NOMO-1 treated with dmso at 0.1 percent for 144 hours (cell line): Measurements from ENCODE around the gene ASIC5.
A peak's percentile ranks its signal among the peaks of the same experiment; 100 is the strongest.

ENCODE experiments used
- DNase-seq: peaks from one replicate; lab custom pipeline; 2025; ENCODE audit not compliant: unreplicated experiment; lab: John Stamatoyannopoulos, UW

Gene ASIC5

DNA sequence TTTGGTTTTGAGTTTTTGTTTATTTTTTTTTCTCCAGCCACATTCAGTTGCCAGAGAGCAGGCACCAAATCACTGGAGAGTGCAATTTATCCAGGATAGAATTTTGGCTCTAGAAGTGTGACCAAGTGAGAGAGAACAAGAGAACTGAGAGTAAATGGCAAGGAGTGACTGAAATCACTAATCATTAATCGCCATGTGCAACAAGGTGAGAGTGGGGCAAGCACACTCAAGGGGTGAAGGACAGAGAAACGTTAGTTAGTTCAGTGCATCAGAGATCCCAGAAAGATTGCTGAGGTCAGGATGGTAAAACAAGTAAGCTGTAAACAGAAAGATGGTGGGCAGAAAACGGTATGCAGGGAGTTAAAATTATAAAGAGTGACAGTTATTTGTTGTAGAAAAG lies 17.8 kb upstream of the ASIC5 start:
- DNase-seq: no peak

DNA sequence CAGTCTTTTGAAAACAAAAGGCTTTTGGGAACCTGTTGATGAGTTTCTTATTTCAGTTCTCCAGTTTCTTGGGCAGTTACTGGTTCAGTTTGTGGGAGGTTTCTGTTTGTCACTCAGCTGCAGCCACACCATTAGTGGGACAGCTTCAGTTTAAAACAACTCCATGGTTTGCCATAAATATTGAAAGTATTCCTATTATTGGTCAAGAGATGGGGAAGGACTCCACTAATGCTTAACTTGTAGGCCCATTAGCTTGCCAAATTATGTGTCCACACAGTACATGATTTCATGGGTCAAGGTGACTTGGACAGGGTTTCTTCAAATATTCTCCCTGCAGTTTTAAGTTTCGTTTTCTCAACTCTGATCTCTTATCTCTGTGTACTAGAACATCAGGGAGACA lies 15.5 kb upstream of the ASIC5 start:
- DNase-seq: no peak

DNA sequence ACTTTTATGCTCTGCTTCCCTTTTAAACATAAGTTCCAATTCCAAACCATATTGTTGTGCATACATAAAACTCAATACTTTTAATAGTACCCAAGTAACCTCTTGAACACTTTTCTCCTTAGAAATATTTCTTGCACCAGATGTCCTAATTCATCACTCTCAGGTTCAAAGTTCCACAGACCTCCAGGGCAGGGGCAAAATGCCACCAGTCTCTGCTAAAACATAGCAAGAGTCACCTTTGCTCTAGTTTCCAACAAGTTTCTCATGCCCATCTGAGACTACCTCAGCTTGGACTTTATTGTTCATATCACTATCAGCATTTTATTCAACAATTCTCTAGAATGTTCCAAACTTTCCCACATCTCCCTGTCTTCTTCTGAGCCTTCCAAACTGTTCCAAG lies 13.7 kb upstream of the ASIC5 start:
- no peak for DNase-seq

DNA sequence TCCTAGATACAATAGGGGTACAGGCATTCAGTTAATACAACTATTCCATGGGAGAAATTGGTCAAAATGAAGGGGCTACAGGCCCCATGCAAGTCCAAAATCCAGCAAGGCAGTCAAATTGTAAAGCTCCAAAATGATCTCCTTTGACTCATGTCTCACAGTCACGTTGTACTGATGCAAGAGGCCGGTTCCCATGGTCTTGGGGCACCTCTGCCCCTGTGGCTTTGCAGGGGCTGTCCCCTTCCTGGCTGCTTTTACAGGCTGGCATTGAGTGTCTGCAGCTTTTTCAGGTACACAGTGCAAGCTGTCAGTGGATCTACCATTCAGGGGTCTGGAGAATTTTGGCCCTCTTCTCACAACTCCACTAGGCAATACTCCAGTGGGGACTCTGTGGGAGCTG lies 12.5 kb upstream of the ASIC5 start:
- DNase-seq: no peak

DNA sequence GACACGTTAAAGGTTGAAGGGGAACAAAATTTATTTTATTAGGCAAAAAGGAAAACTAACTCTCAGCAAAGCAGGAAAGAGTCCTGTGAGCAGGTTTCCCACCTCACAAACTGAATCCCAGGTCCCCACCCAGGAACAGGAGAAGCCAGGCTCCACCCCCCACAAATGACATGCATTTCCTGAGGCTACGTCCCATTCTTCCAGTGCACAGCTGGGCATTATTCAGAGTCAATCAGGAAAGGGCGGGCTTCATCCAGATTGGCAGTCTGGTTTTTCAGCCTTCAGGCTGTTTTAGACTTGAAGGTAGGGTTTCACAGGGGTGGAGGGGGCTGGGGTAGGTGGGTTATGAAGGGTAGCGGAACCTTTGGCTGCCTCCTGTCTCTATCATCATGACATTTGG lies 11.9 kb upstream of the ASIC5 start:
- no peak for DNase-seq

DNA sequence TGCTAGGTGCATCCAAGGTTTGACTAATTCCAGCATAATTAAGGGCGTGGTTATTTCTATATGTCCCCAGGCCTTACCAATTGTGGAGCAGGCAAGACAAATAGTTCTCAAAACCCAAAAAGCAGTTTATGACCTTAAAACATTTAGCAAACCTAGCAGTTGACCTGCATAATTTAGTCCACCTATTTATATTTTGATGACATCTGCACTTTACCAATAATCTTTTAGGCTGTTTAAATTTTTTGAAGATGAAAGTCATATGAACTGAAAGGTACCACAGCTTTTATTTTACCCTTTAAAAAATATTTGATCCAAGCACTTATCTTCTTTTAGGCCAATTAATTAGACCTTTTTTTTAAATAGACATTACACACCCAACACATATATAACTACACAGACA lies 9.8 kb upstream of the ASIC5 start:
- no peak for DNase-seq

DNA sequence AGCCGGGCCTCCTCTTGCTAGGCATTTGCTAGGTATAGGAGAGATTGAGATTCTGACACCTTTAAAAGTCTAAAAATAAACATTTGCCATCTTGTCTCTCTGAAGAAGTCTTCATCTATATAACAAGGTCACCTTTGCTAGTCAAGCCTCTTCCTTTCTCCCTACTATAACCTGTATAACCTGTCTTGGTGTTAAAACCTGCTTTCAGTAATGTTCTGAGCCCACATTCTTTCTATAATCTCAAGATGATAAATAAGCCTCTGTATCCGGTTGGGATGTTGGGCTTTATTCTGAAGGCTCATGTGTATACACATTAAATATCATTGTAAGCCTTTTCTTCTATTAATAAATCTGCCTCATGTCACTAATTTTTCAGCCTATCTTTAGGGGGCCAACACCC lies 10.2 kb downstream of the ASIC5 start:
- DNase-seq: no peak

DNA sequence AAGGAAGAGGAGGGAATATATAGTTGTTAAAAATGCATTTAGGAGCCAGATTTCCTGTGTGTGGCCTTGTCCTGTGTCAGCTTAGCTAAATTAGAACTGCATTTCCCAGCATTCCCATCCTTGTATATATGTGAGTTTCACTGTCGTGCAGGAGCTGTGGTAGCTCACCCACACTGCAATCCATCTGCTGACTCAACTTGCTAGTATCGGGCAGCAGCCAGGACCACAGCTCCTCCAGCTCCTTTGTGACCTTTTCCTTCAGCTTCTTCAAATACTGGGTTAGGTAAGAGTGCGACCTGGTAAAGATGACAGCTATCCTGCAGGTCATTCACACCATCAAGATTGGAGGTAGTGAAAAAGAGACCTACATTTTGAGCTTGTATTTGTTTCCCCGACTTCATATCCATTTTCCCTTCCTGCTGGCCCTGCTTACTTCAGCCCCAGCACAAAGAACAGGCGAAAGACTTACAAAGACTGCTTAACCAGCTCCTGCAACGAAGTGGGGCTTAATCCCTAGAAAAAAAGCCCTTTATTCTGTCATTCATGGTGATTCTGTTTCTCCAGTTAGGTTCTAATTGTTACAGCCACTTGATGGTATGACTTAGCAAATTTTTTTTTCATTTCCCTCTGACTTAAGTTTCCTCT lies 11.4 kb downstream of the ASIC5 start:
- DNase-seq: peak; percentile 5

DNA sequence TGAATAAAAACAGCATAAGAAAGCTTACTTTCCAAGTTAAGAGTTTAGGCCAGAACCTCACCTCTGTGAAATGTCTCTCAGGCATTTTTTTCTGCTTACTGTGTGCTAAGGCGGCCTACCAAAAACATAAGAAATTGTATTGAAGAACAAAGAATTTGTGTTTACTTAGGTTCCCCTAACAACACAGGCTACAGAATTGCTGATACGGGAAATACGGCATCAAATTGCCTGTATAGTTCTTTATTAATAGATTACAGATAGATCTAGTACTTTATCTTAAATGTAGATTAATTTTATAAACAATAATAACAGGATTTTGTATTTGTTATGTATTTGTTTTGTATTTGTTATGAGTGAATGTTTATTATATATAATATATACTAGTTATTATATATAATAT lies 12.9 kb downstream of the ASIC5 start:
- no peak for DNase-seq

DNA sequence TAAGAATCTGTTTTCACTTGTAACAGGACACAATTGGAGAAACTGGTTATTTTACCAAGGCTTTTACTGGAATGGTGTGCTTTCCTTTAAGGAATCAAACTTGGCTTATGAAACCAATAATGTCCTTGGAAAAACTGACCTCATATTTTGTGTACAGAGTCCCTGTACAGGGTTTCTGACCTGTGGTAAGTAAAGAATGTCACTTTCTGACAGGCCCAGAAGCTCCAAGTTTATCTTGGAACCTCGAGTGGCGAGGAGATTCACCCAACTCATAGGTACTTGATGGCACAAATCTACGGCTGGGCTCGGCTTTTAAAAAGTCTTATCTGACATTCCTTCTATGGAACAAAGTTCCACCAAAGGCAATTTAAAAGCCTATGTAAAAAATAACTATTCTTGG lies 17.0 kb downstream of the ASIC5 start:
- DNase-seq: no peak

DNA sequence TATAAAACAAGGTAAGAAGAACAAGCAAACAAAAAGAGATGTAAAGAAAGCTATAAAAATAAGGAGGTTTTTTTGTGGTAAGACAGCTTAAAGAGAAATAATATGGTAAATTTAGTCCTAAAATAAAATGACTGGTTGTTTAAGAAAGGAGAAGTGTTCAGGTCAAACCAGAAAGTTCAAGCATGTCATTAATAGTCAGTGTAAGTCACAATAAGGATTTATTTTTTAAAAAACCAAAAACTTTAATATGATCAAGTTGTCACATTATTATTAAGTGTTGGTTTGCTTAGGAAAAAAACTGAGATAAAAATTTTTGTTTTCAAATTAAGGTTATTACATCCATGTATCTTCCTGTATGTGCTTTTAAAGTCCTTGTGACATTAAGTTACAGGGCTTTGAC lies 19.1 kb downstream of the ASIC5 start:
- DNase-seq: no peak

DNA sequence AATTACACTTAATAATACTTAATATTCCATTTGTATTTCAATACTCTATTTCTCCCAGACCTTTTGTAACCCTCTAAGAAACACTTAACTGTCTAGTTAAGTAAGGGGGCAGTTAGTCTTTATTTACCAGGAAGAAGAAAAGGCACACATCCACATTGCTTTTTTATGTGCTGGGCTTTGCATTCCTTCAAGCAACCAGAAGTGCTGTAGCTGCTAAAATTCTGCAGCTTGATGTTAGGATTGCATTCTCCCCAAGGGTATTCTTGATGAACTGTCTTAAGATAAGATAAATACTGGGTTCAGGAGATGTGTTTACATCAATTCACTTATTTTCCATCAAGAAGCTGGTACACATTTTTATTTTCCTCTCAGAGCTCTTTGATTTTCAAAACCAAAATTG lies 24.0 kb downstream of the ASIC5 start:
- no peak for DNase-seq

DNA sequence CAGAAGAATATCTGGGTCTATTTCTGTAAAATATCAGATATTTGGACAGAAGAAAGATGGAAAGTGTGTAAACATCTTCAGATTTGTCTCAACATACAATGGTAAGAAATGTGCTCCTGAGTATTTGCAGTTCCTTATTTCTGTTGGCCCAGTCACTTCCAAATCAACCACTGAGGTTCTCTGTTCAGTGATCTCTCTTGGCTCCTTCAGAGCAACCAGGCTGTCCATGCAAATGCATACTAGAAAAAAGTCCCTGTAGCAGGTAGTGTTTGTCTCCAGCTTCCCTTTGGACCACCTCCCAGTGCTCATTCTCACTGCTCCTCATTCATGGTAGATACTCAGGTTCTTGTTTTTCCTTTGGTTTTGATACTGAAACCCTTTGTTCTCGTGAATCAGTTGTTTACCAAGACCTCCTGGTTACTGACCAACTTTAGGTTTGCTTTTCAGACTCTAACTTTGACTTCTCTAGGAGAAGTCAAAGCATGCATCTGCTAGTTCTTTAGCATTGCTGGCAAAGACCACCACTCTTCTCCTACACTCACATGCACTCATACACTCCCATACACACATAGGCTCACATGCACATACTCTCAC lies 28.8 kb downstream of the ASIC5 start:
- no peak for DNase-seq

DNA sequence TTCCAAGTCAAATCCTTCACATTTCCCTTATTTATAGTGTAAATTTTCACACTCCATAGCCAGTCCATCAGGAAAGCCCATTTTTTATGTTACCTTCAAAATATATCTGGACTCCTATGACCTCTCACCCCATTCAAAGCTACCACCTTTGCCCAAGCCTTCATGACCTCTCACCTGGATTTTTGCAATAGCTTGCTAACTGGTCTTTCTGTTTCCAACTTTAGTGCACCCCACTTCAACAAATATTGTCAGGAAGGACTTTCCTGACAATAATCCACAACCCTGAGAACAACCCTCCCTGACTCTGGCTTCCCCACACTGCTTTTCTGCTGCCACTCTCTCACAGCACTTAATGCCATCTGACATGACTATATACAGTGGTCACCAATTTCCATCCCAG lies 33.4 kb downstream of the ASIC5 start:
- DNase-seq: no peak

DNA sequence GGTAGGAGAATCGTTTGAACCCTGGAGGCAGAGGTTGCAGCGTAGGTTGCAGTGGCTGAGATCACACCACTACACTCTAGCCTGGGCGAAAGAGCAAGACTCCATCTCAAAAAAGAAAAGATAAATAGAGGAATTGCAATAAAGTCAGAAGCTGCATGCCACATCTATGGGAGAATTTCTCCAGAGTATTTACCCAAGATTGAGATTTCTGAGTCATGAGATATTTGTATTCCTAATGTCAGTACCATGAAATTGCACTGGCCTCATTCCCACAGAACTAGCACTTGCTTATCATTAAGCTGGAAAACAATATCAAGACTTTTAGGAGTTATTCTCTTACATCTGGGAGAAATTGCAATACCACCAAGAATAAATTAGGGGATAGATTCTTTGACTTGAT lies 37.4 kb downstream of the ASIC5 start:
- no peak for DNase-seq

DNA sequence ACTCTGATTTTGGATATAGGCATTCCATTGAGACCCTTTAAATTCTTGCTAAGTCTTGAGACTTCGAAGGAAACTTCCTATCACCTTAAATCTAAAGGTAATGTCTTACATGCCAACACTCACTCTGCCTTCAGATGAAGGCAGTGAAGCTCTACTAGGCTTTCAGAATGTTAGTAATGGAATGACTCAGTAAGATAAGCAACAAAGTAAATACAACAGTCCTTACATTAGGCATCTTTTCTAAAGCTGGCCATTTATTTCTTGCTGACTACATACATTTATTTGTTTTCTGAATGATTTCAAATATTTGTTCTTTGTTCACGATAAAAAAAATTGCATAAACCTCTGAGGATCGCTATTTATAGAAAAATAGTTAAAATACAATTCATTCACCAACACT lies 43.5 kb downstream of the ASIC5 start:
- DNase-seq: no peak

DNA sequence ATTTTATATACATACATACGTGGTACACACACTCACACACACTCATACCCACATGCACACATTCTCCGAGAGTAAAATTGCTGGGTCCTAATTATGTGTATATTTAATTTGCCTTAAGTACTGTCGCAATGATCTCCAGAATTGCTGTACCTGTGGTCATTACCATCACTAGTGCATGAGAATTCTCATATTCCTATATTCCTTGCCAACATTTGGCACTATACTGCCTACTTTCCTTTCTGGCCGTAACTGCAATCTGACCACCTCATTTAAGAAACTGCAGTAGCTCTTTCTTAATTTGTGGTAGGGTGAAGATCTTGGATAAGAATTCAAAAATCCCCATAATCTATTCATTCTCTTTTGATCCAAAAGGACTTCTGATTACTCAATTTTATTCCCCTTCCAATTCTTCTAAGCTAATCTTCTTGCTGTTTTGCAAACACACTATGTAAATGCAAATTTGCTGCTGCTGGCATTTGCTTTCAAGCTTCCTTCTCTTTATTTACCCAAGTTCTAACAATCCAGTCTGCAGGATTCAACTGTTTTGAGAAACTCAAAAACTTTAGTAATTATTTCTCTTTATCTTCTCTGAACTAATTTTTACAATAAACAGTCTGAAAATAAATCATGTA lies 45.1 kb downstream of the ASIC5 start:
- no peak for DNase-seq

DNA sequence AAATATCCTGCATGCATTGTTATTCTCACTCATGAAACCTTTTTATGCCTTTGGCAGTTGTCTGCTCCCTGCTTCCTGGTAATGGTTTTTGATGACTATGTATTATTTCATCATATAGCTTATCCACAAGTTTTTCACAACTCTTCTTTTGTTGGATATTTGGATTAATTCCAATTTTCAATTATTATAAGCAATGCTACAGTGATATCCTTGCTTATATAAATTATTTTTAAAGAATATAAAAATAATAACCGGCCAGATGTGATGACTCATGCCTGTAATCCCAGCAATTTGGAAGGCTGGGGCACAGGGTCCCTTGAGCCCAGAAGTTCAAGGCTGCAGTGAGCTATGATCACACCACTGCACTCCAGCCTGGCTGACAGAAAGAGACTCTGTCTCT lies 47.0 kb downstream of the ASIC5 start:
- DNase-seq: no peak

DNA sequence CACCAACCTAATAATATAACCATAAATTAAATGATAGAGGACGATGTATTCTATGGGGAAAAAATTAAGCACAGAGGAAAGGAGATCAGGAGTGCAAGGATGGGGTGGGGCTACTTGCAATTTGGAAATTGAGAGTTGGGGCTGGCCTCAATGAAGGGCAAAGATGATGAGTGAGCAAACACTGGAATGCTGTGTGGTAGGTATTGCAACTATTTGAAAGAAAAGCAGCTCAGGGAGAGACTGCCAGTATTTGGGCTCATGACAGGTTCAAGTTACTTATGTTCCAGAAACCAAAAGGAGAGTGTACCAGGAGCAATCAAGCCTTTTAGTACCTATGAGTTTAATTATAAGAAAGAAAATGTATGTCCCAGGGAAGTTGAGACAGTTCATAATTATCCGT lies 47.4 kb downstream of the ASIC5 start:
- no peak for DNase-seq

DNA sequence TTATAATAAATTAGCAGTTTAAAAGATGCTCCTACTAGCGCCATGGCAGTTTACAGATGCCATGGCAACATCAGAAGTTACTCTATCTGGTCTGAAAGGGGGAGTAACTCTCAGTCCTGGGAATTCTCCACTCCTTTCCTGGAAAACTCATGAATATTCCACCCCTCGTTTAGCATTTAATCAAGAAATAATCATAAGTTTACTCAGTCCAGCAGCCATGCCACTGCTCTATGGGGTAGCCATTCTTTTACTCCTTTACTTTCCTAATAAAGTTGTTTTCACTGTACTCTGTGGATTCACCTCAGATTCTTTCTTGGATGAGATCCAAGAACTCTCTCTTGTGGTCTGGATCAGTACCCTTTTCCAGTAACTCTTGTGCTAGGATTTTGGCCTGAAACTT lies 55.0 kb downstream of the ASIC5 start:
- no peak for DNase-seq

DNA sequence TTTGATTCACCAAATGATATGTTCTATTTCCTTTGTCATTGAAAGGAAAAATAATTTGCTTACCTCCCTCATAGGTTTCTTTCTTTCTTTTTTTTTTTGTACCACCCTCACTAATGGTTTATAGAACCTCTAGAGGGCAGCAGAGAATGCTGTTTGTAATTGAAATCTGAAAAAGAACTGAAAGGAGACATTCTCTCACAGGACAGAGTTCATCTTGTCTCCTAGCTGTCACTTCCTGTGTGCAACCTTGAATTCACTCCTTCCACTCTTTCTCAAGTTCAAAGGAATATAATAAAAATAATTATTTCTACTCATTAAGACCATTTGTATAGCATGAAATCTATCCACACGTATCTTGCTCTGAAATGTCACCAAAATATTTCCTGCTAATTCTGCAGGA lies 56.2 kb downstream of the ASIC5 start:
- peak; percentile 27 for DNase-seq

DNA sequence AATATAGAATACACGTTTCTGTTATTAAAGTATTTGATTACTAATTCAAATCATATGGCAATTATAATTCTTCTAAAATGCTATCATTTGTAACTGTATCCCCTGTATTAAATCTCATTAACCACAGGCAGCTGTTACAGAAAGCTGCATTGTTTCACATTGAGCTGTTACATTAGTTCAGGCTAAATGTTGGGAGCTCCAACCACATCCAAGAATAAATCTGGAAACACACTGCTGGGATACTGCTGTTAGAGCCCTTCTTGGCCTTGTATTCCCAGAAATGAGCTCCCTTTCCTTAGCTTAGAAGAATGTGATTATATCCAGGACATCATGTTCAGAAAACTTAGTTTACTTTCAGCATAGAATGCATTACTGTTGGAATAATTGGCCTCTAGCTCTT lies 59.1 kb downstream of the ASIC5 start:
- DNase-seq: no peak

DNA sequence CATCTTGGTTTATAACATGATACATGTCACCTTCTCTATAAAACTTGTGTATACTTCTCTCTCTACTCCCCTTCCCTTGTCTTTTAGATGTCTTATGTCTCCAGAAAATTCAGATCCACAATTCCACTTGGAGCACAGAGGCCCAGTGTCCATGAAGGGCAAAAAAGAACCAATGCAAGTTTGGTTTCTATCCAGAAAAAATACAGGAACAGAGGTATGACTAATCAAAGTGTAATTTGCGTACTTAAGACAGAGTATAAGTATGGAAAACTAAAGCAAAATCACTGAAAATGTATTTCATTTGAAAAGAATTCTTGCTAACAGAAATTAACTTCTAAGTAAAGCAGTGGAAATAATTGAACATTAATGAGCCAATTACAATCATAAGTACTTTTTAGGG lies 61.1 kb downstream of the ASIC5 start:
- no peak for DNase-seq
